GM19455 (cell line): ENCODE results near the gene KTI12.
A peak's percentile ranks its signal among the peaks of the same experiment; 100 is the strongest.
"Not testable (repeated sequence)": the region's sequence is repeated elsewhere in the genome, so short reads cannot be mapped to it uniquely, and the experiment has no call there.

Experiments
- ATAC-seq: cut with Tn5 transposase; IDR thresholded peaks from one replicate; pipeline ENCODE4 v1.9.1; 2021; ENCODE audit not compliant: unreplicated experiment

Gene KTI12, protein sequence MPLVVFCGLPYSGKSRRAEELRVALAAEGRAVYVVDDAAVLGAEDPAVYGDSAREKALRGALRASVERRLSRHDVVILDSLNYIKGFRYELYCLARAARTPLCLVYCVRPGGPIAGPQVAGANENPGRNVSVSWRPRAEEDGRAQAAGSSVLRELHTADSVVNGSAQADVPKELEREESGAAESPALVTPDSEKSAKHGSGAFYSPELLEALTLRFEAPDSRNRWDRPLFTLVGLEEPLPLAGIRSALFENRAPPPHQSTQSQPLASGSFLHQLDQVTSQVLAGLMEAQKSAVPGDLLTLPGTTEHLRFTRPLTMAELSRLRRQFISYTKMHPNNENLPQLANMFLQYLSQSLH

DNA sequence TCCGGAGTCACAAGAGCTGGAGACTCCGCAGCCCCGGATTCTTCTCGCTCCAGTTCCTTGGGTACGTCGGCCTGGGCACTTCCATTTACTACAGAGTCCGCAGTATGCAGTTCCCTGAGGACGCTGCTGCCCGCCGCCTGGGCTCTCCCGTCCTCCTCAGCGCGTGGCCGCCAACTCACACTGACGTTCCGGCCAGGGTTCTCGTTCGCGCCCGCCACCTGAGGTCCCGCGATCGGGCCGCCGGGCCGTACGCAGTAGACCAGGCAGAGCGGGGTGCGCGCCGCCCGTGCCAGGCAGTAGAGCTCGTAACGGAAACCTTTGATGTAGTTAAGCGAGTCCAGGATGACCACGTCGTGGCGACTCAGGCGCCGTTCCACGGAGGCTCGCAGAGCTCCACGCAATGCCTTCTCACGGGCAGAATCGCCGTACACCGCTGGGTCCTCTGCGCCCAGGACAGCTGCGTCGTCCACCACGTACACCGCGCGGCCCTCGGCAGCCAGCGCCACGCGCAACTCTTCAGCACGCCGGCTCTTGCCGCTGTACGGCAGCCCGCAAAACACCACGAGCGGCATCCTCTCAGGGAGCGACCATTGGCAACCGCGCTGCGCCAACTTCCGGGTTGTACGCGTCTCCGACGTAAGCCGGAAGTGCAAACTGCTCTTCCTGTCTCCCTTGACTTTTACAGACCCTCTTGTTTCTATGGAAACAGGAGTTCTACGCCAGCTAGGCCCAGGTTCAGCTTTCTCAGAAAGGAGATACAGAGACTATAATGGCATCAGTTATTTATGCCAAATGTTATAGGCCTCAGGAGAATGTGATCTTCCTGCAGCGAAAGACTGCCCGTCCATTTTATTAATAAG lies at the start of gene KTI12:
KTI12 (minus strand) TSS at position 621 of the 860 bp plus-strand sequence; CDS start at position 572, 49 bp downstream.
- ATAC-seq, result peak; percentile 90

DNA sequence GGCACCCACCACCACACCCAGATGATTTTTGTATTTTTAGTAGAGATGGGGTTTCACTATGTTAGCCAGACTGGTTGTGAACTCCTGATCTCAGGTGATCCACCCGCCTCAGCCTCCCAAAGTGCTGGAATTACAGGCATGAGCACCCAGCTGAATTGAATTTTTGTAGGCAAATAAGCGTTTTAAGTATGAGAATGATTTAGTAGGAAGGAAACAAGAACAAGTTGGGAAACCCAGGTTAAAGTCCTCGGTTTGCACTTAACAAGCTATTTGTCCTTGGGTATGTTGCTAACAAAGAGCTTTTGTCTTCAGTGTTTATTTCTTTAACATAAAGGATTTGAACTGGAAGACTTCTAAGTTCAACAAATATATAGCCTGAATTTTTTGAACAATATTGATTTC lies 46.4 kb upstream of the KTI12 start:
- no peak for ATAC-seq

DNA sequence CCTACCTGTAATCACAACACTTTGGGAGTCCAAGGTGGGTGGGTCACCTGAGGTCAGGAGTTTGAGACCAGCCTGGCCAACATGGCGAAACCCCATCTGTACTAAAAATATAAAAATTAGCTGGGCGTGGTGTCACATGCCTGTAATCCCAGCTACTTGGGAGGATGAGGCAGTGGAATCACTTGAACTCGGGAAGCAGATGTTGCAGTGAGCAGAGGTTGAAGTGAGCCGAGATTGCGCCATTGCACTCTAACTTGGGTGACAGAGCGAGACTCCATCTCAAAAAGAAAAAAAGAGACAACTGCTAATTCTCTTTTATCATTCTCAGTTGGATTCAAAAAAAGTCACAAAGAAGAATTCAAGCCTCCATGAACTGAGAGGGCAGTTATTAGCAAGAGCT lies 43.7 kb upstream of the KTI12 start:
- ATAC-seq, result not testable (repeated sequence)

DNA sequence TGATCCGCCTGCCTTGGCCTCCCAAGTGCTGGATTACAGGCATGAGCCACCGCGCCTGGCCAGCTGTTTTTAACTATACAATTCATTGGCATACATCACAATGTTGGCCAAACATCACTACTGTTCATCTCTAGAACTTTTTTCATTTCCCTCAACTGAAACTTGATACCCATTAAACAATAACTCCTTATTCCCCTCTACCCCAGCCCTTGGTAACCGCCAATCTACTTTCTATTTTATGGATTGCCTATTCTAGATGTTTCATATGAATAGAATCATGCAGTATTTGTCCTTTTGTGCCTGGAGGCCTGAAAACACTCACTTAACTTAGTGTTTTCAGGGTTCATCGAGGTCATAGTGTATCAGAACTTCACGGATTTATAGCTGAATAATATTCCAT lies 38.7 kb upstream of the KTI12 start:
- ATAC-seq, result no peak

DNA sequence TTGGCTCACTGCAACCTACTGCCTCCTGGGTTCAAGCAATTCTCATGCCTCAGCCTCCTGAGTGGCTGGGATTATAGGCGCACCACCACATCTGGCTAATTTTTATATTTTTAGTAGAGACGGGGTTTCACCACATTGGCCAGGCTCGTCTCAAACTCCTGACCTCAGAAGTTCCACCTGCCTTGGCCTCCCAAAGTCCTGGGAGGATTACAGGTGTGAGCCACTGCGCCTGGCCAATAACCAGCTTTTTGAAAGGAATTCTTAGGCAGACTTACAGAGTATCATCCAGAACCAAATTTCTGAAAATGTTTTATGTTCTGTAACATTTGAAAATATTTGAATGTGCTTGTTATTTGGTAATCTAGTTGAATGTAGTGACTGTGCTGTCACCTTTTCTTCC lies 37.1 kb upstream of the KTI12 start:
- ATAC-seq, result no peak

DNA sequence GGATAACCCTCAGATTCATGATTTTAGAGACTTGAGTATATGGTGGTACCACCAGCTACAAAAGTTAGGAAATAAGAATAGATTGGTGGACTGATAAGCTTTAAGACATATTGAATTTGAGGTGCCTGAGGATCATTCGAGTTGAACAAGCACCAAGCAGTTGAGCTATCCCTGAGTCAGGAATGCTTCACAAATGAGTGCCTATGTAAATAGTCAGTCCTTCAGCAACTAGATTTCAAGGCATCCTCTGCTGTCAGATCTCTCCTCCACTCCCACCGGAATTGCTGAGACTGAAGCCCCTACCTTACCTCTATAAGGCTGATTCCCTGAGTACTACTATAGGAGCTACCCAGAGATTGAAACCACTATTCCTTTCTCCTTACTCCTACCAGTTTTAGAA lies 29.6 kb upstream of the KTI12 start:
- ATAC-seq, result no peak

DNA sequence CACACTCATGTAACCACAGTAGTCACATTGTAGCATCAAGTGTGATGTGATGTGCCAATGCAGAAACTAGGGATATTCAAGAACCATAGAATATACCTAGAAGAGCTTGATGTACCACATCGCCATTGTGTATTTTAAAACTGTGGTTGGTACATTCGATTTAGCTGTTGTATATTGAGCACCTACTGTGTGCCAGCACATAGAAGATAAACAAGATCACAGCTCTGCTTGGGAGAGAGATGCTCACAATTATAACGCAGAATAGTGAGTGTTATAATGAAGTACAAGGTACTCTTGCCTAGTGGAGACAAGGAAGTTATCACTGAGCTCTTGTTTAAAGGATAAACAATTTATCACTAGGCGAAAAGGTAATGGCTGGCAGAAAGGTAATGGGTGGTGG lies 27.2 kb upstream of the KTI12 start:
- ATAC-seq, result no peak

DNA sequence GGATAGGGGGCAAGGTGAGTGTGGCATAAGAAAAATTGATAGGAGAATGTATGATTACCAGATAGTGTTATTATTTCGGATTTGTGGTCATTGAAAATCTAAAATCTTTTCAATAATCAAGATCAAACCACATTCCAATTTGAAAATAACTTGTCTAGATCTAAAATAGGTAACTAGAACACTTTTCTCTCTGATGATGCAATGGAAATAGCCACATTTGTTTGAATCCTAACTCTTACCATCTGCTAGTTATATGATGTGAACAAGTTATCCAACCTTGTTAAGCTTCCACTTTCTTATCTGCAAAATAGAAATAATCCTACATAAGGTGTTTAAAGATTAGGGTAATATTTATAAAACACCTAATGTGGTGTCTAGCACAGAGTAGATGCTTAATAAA lies 26.3 kb upstream of the KTI12 start:
- no peak for ATAC-seq

DNA sequence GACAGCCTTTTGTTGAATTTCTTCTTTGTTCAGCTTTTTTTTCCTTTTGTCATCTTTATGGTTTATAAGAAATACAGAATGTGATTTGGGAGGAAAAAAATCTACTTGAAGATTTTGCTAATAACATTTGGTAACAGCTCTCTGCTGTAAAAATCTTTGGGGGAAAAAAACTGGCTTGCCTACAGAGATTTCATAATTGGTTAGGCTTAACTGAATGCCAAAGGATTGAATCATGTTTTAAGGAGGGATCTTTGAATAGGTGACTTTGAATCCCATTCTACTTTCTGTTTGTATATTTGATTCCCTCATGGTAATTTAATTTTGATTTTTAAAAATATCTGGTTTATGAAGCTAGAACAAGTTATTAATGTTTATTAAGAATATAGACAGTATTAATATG lies 25.7 kb upstream of the KTI12 start:
- ATAC-seq, result no peak

DNA sequence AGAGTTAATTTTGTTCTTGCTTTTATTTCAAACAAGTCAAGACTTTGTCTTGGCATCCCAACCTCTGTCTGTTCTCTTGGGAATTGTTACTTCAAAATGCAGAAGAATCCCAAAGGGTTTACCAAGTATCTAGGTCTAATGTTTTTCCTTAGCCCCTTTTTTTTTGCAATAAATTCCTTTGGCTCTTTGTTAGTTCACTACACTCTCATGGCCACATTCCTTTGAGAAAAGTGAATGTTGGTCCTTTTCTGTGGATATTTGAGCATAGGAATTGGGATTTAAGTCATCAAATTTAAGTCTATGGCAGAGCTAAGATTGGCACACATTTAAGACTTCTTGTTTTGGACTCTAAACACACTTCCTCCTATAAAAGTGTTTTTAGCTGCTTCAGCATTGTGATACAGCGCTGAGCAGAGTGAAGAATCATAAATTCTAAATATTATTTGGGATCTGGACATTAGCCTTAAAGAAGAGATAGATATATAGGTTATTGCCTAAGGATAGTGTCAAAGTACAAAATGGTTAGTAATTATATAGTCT lies 24.3 kb upstream of the KTI12 start:
- ATAC-seq, result no peak

DNA sequence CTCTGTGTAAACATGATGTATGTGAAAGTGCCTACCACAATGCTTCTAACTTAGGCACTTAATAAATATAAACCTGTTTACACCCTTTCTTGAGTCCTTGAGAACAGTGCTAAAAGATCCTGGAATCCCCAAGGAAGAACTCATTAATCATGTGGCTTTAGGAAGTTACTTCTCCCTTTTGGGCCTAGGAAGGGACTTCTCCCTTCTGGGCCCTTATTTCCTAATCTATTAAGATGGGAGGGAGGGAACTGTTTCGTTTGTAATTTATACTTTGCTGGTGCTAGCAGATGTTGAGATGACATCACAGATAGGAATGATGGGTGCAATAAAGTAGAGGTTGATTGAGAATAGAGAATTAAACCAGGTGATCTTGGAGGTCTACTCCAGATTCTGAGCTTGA lies 23.6 kb upstream of the KTI12 start:
- ATAC-seq, result no peak

DNA sequence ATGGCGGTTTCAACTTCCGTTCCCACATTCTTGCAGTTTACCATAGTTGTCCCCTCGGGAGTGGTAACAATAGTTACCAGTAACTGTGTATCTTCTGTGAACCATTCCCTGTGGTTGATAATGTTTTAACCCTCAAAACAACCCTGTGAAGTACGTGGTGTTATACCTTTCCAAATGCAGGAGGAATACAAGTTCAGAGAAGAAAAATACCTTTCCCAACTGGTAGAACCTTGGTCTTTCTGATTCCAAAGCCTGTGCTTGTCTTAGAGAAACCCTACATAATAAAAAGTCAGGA lies 23.3 kb upstream of the KTI12 start:
- ATAC-seq, result no peak

DNA sequence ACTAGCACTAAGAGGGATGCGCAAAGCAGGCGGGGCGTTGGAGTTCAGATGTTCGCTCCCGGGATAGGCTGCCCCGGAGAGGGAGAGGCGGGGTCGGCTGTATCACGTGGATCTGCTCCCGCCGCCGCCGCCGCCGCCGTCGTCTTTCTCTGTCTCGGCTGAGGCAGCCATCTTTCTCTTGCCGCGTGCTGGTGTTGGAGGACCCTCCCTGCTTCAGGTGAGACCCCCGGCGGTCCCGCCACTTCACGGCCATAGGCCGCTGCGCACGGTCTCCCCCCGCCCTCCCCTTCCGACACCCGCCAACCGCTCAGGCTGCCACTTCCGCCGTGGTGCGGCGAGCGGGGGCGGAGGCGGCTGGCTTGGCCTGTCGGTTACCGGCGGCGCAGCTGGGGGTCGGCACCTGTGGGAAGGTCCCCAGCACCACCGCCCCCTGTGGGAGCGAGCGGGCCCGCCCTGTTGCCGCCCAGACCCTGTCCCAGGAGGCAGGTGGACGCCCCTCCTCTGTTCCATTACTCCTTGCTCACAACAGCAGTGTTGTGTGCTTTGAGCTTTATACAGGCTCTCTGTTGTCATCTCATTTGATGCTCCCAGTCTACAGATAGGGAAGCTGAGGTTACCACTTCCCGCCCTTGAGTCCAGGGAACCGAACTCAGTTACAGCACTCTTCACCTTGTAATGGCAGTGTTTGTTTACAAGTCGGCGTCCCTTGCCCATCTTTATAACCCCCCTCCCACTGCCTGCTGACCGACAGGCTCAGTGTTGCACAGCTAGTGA lies 22.7 kb upstream of the KTI12 start, which contains the start of gene BTF3L4:
BTF3L4 (plus strand) TSS at position 133 of the 774 bp plus-strand sequence. CDS start 3,553 bp downstream, outside the sequence.
- peak; percentile 81 for ATAC-seq

DNA sequence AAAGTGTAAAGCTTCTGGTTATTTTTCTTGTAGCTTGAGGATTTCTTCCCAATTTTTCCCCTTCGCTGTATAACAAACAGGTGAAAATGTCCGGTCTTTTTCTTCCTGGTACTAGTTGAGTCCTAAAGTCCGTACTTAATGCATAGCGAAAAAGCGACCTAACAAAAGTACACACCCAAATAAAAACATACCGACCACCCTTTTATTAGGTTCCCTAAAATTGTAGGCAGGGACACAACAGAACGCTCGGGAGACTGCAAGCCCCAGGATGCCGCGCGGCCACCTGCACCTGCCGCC lies 22.2 kb upstream of the KTI12 start:
- no peak for ATAC-seq

DNA sequence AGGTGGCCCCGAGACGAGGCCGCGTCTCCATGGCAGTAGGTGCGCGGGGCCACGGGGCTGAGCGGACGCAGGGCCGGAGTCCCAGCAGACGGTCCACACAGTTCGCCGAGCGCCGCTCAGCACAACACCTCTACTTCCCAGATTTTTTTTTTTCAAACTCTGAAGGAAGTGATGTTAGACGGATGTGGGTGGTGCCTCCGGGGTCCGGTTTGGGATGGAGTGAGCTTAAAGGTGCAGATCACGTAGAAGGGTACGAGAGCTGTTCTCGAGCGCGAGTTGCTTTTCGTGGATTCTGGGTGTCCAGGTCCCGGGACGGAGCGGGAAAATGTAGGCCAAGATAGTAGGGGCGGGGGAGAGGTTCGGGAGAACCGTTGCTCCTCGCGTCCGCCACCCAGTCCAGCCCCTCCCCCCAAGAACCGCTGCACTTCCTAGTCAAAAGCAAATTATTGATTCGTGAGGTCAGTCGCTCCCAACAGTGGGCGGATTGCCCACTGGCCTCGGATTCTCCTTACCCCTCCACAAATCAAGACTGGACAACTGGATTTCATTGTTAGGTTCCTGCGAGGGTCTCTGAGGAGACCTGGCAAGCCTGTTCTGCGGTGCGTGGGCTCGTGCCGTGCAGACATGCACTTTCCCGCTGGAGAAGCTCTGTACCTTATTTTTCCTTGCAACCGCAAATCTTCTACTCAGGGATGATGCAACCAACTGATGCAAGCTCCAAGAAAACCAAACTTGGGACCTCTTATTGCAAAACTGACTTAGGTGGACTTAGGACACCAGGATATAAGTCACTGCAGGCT lies 21.7 kb upstream of the KTI12 start, which contains the start of gene TXNDC12:
TXNDC12 (minus strand) TSS at position 126 of the 800 bp plus-strand sequence; CDS start at position 31, 95 bp downstream.
- peak; percentile 48 for ATAC-seq

DNA sequence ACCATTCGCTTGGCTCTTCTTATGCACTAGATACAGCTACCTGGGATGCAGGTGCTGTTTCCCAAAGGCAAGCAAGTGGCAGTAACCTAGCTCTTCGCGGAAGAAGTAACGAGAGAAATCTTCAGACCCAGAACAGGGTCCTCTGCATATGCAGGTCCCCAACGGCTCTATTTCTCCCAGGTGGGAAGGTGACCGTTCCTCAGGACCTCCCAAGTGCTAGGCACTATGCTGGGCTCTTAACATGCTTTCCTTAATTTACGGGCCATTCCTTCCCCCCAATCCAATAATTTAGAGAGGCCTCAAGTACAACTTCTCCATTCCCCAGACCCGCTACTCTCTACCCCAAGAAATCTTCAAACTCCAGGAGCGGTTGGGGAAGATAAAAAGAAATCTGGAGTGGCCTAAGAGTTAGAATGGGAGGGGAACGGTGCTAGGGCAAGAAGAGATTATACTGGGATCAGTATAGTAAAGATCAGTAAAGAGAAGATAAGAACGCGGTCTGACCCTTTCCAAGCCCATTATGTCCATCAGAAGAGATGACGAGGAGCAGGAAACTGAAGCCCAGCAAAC lies 21.0 kb upstream of the KTI12 start:
- no peak for ATAC-seq

DNA sequence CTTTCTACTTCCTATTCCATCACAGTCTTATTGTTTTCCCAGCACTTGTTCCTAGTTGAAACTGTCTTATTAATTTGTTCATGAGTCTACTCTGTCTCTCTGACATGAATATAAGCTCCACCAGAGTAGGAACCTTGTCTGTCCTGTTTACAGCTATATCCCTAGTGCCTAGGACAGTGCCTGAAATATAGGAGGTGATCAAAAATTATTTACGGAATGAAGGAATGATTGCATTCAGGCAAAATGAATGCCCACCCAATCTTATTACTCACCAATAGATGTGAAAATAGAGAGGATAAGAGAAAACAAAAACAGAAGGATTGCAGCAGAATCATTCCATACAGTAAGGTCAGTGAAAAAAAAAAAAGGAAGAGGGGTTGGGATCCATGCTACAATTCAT lies 20.3 kb upstream of the KTI12 start:
- ATAC-seq, result no peak

DNA sequence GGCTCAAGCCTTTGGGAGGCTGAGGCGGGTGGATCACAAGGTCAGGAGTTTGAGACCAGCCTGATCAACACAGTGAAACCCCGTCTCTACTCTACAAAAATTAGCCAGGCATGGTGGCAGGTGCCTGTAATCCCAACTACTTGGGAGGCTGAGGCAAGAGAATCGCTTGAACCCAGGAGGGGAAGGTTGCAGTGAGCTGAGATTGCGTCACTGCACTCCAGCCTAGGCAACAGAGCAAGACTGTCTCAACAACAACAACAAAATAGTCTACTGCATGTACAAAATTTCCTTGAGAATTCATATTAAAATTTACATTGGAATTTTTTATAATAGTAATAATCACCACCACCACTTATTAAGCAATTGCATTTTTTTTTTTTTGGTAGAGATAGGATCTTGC lies 15.7 kb upstream of the KTI12 start:
- not testable (repeated sequence) for ATAC-seq

DNA sequence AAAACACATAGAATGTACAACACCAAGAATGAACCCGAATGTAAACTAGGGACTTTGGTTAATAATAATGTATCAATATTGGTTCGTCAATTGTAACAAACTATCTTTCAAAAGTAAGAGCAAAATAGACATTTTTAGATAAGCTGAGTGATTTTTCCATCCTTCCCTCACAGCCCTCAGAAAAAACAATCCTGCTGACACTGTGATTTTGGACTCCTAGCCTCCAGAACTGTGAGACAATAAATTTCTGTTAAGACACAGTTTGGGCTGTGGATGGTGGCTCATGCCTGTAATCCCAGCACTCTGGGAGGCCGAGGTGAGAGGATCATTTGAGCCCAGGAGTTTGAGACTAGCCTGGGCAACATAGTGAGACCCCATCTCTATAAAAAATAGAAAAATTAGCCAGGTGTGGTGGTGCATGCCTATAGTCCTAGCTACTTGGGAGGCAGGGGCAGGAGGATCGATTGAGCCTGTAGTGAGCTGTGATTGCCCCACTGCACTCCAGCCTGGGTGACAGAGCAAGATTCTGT lies 12.1 kb upstream of the KTI12 start:
- ATAC-seq, result not testable (repeated sequence)

DNA sequence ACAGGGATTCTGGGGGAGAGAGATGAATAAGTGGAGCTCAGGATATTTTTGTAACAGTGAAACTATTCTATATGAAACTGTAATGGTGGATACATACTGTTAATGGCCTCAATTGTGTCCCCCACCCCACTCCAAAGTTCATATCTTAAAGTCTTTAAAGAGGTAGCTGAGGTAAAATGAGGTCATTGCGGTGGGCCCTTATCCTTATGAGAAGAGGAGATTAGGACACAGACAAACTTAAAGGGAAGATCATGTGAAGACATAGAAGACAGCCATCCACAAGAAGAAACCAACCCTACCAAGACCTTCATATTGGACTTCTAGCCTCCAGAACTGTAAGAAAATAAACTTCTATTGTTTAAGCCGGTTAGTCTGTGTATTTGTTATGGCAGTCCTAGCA lies 11.6 kb upstream of the KTI12 start:
- no peak for ATAC-seq
